Measurements from ENCODE around the gene ARNT2.
"Not testable (repeated sequence)": the region's sequence is repeated elsewhere in the genome, so short reads cannot be mapped to it uniquely, and the experiment has no call there.

Gene ARNT2

DNA sequence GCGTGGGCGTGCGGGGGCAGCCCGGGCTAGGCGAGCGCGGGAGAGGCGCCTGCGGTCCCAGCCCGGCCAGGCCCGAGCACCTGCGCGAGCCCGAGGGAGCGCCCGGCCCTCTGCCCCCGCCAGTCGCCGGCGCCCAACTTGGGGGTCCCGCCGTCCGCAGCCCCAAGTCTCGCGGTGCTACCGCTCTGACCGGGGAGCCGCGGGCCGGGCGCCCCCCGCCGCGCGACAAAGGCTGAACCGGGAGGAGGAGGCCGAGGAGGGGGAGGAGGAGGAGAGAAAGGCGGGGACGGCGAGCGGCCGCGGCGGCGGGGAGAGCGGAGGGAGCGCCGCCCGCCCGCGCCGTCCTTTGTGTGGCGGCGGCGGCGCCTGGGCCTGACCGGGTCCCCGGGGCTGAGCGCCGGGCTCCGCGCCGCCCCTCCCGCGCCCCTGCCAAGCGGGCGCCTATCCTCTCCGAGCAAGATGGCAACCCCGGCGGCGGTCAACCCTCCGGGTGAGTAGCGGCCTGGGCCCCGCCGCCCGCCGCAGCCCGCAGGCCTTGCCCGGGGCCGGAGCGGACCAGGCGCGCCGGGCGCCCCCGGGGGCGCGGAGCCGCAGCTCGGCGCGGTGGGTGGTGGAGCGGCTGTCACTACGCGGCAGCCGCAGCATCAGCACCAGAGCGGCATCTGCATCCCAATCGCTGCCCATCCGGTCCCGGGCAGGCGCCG lies at the start of gene ARNT2:
ARNT2 (plus strand) TSS at position 326 of the 704 bp plus-strand sequence; CDS start at position 460, 134 bp downstream.
- no peak for DNase-seq

DNA sequence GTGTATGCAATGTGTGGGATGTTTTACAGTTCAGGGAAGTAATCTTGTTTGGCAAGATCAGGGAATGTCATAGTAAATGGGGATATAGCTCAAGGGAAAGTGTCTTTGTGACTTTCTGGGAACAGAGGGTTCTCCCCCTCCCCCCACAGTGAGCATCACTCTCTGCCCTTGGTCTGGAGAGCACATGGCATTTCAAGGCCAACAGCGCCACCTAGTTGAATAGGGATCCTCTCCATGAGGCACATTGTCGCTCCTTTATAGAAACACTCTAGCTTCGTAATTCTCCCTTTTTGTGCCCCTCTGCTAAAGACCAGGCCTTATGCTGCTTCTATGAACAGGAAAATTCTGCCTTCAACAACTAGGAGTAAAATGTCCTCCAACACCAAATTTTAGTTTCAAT lies 37.1 kb upstream of the ARNT2 start:
- DNase-seq: no peak

DNA sequence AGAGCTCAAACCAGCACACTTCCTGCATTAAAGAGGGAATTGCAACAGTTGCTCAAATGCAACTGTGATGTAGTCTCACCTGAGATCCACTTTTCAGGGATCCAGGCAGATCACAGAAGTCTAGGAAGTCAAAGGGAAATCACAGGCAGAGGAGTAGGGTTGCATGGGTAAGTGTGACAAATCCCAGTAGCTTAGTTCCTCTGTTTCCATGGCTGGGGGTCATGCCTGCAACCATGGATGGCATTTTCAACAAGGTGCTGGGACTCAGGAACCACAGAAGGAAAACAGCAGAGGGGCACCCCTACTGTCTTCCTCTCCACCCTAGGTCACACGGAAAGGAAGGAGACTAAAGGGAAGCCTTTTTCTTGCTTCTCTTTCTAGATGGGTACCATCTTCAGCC lies 36.5 kb upstream of the ARNT2 start:
- no peak for DNase-seq

DNA sequence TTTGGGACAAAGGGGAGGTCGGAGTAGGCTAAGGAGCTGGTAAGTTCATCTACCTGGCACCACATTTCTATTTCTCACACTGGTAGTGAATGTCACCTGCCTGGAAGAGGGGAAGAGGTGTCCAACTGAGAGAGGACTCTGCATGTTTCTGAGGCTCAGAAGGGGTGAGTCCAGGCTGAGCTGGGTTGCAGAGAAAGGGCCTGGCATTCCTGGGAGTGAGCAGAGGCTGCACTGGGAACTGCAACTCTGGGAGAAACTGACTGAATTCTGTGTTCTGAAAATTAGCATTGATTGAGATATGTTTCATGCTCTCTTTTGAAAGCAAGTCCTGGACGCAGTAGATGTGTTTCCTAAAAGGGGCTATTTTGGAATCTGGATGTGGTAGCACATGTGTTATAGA lies 32.3 kb upstream of the ARNT2 start:
- no peak for DNase-seq

DNA sequence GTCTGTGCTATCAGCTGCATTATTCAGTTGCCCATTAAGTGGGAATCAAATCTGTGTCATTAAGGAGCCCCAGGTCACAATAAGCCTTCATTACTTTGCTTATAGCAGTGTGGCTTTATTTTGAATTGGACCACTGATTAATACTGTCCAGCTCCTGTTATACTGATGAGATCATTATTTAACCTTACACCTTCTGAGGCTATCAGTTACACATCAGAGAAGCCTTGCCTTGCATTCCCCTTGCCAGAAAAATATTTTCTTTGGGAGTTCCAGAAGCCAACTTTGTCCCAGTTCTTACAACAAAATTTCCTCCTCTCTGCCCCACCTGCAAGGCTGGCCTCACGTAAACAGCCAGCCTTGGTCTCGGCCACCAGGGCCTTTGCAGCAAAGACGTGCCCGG lies 29.7 kb upstream of the ARNT2 start:
- DNase-seq: no peak

DNA sequence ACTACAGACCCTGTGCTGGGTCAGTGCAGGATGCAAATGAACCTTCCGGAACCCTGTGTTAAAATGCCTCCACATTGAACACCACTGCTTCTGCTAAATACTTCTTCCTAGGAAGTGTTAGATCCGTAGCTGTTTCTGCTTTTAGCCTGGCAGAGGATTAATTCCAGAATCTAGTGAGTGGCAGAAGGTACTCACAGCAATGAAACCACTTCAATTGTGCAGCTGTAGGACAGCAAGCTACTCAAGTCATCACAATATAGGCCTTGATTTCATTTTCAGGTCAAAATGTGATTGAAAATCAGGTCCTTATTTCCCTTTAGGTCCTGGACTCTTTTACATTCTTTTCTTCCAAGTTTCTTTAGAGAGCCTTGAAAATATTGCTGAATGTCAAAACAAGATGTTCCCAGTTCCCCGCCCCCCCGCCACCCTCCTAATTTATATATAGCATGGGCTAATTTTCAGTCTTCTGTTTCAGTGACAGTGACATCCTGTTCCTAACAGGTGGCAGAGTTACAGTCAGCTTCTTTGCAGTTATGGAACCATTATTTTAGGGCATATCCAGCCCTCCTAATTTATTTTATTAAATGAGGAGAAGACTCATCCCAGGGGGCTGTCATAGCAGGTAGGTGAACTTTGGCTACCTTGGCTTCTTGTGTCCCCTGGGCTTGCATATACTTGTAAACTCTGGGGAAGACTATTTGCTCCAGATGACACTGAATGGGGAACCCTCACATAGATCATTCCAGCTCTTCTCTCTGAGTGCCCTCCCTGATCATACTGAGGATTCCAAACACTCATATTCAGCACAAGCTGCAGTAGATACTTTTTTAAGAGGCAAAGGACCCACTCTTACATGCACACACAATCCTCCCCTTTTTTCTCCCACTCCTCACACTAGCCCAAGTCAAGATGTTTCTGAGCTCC lies 28.0 kb upstream of the ARNT2 start:
- no peak for DNase-seq

DNA sequence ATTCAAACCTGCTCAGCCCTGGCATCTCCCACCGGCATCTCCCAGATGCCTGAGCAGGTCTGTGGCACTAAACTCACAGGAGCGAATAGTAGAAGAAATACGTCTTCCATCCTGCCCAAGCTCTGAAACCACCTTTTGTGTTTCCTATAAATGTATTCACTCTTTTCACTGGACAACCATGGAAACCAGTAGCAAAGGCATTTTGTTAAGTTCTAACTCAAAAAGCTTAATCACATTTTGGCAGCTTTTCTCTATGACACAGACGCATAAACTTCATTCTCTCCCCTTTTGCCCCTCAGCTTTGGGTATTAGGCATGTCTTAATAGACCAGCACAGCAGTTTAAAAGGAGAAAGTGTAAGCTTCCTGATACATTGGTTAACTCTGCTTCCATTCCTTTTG lies 24.5 kb upstream of the ARNT2 start:
- DNase-seq: no peak

DNA sequence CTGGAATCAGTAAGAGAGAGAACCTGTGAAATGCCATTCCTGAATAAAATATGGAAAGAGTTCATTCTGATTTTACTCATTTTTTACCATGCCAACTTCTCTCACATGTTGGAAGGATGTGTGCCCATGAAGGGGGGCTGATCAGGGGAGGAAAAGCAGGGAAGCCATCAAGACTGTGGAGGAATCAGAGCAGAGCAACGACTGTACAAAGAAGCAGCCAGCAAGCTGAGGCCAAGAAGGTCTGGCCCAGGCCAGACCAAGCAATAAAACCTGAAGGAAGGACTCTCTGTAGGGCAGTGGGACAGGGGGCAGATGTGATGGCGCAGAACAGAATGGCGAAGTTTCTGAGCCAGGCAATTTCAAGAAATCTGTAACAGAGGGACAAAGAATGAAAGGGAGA lies 24.0 kb upstream of the ARNT2 start:
- no peak for DNase-seq

DNA sequence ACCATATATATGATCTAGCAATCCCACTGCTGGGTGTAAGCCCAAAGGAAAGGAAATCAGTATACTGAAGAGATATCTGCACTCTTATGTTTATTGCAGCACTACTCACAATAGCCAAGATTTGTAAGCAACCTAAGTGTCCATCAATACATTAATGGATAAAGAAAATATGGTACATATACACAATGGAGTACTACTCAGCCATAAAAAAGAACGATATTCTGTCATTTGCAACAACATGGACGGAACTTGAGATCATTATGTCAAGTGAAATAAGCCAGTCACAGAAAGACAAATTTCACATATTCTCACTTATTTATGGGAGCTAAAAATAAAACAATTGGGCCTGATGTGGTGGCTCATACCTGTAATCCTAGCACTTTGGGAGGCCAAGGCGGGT lies 21.9 kb upstream of the ARNT2 start:
- DNase-seq: no peak

DNA sequence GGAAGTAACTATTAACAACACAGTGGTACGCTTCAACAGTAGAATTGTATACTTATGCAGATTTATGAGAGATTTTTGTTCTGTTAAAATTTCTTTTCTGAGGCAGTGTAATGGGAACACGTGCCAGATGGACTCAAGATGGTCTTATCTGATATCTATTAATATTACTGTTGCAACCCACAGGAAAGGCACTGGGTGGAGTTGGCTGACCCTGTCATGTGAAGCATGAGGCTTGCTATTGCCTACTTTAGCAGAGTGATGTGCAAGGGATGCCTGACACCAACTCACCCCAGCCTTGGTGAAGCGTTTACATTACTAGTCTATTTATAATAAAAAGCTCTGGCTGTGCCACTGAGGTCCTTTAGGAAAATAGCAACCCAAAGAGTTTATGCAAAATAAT lies 19.8 kb upstream of the ARNT2 start:
- no peak for DNase-seq

DNA sequence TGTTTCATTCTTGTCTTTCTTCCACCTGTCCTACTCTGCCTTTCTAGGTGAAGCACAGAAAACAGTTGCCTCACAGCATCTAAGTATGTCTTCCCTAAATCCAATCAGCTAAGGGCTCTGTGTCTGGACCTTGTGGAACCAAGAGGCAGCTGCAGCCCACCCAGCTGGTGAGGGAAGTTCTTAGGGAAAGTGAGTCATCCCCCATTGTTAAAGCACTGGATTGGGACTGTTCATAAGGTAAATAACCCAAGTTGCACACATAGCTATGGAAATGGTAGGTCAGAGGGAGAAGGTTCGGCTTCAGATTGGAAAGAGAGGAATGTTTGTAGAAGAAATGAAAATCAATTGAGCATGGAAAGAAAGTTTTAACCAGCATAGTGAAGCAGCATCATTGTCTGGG lies 18.0 kb upstream of the ARNT2 start:
- DNase-seq: no peak

DNA sequence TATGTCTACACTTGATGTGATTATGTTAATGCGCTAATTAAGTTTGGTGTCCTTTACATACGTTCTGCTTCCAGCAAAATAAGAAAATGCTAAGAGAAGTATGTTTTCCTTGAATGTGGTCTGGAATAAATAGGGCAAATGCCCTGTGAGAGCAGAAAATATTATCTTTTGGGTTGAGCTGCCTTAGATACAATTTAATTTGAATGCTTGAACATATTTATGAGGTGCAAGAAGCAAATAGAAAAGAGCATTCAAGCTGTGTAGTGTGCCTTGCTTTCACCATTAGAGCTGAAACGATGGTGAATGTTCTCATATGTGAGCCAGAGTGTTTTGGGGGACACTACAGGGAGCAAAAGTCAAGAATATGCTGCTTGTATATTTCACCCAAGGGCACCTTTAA lies 15.9 kb upstream of the ARNT2 start:
- DNase-seq: no peak

DNA sequence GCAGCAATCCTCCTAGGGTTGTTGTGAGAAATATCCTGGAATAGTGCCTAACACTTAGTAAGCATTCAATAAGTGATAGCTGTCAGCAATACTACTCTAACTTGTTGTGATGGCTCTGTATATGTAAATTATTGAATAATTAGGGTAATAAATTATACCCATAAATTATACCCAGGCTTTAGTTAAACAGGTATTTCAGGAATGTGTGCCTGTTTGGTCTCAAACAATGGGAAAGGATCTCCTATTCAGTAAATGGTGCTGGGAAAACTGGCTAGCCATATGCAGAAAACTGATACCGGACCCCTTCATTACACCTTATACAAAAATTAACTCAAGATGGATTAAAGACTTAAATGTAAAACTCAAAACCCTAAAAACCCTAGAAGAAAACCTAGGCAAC lies 14.8 kb upstream of the ARNT2 start:
- DNase-seq: no peak

DNA sequence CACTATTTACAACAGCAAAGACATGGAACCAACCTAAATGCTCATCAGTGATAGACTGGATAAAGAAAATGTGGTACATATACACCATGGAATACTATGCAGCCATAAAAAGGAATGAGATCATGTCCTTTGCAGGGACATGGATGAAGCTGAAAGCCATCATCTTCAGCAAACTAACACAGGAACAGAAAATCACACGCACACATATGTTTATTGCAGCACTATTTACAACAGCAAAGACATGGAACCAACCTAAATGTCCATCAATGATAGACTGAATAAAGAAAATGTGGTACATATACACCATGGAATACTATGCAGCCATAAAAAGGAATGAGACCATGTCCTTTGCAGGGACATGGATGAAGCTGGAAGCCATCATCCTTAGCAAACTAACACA lies 13.2 kb upstream of the ARNT2 start:
- DNase-seq: not testable (repeated sequence)

DNA sequence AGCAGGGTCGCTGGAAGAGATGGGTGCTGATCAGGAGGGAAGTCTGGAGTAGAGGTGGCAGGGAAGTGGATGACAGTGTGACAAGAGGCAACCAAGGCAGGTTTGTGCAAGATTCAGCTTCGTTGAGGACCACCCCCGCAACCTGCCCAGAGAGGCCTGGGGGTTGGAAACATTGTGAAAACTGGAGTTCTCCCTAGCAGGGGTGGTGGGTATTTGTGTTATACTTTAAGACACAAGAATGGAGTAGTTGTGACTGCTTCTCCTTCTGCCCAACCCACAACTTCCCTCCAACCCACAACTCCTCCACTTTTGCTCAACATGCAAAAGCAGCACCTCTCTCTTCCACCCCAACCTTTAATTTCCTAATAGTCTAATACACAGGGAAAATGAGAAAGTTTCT lies 8.6 kb upstream of the ARNT2 start:
- no peak for DNase-seq

DNA sequence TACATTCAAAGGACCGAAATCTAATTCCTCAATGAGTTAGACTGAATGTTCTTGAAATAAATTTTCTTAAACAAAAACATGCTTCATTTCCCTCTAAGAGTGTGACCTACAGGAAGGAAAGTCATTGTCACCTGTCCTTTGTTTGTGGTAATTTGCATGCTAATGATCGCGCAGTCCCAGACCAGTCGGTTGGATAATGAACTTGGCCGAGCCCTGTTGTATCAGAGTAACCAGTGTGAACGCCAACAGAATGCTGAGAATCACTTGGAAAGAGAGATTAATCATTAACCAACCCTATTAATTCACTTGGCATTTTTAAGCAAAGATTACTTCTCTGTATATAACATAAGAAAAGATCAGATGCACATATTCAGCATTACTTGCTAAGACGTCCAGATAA lies 8.1 kb upstream of the ARNT2 start:
- no peak for DNase-seq

DNA sequence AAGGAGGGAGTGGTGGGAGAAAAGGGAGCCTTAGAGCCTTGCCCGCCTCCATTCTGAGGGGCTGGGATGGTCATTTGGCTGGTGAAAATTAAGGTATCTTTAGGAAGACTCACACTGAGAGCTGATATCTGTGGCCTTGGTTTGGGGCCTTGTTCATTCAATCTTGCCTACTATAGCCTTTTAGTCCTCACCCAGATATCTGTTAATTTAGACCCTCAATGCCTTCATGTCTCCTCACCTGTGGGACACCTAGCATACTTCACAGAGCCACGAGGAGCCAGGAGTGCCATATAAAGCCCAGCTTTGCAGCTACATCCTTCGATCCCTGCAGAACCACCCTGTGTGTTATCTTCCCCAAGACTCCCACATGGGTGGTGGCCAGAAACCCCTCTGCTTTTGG lies 4.7 kb upstream of the ARNT2 start:
- no peak for DNase-seq

DNA sequence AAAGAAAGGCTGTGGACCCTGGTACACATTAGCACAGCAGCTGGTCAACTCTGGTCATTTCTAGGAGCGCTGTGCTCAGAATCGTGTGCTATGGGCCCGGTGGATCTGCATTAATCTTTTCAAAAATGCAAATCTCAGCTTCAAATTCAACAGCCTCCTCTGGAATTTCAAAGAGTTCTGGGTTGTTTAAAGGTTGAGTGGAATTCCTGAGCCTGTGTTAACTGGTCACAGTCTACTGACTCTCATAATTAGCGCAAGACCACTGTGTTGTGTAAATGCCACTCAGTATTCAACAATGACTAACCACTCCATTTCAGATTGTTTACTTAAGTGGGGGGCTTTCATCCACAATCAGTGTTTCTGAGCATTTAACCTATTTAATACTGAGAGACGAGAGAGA lies 2.7 kb upstream of the ARNT2 start:
- no peak for DNase-seq

DNA sequence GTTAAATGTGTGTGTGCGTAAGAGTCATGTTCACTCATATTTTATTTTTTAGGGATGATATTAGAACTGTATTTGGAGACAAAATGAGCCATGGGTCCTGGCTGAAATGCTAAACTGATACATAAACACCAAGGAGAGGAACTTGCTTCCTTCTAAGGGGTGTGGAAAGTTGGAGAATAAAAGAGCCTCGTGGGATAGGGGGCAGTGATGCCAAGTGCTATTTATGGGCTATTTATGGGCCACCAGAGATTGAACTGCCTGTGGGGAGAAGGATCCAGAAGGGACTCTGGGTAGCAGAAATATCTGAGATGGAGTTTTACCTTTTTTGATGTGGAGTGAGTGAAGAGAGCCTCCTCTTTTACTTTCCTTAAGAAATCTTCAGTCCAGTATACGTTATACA lies 1.8 kb upstream of the ARNT2 start:
- no peak for DNase-seq

DNA sequence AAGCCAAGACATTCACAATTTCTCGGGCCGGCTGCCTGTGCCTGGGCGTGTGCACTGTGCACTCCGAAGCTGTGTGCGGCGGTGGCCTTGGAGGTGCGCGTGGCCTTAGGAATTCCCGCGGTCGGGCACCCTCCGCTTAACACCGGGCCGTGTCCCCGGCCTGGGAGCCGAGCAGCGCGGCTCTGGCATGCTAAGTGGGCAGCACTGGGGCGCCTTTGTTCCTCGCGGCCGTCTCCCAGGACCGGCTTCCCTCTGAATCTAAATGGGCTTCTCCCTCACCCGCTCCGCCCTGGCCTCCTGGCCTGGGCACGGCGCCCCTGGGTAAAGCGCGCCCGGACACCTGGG lies 498 bp upstream of the ARNT2 start:
- DNase-seq: no peak

DNA sequence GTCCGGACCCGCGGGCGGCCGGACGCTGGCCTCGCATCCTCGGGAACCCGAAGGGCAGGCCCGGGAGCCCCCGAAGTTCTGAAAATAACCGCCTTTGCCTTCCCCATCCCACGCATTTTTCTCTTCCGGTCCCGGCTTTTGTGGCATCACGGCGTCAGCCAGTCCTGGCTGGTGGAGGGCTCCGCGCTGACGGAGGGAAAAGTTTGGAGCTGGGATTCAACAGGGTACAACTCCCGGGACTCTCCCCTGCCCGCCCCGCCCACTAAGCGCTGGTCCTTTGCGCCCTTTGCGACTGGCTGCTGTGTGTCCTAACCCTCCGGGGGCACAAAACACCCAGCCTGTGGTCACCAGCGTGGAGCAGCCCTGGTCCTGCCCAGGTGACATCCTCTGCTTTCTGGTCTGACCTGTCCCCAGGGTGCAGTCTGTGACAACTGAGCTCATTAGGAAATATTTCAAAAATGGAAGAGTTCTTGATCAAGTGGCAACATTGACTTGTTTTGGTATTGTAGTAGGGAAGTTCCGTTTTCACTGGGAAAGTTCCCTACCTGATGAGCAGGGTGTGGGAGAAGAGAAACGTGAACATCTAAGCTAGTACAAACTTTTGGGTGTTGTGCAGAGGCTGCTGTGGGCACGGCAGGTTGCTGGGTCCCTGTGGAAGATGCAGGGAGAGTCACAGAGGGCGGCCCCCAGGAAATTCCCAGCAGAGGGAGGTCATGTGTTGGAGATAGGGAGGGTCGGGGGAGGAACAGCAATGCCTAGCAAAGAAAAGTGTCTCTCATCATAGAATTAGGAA lies 775 bp downstream of the ARNT2 start:
- DNase-seq: no peak

DNA sequence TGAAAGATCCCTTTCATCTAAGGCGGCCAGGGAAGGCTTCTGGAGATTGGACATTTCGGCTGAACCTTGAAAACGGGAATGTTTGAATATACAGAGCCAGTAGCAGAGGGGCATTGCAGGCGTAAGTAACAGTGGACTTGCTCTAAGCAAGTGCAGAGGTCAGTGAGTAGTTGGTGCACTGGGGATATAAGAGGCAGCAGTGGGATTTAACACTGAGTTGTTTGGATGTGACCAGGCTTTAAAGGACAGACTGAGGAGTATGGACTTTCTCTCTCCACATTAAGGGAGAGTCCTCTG lies 1.3 kb downstream of the ARNT2 start:
- no peak for DNase-seq

DNA sequence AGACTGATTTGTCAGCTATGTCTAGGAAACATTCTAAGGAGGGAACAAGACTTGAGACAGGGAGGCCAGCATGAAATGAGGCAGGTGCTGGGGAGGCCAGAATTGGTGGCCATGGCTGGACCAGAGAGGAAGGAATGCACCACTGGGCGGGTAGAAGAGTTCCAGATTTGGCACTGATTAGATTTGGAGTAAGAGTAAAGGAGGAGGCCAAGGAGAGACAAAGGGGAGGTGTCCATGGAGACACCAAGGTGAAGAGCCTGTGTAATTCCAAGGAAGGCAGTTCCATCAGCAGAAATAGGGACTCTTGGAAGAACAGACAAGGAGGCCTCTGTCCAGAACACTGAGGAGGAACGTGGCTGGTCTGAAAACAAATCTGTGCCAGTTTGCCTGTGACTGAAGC lies 1.8 kb downstream of the ARNT2 start:
- DNase-seq: no peak

DNA sequence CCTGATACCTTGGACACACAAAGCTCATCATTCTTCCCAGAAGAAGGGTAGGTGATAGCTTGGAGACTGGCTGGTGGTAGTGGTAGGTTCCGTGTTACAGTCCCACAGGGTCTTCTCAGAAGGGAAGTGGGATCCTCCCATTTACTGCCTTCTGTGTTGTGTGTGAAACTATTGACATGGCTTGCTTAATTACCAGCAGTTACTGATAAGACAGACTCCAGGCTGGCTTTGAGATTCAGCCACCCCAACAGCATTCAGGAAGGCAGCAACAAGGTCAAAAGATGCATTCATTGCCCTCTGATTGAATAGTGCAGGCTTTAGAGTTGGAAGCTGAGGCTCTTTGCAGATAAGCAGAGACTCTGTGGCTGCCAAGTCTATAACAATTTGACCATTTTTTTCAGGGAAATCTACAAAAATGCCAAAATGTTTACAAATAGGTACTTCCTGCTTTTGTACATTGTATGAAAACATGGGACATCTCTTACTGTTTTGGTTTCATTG lies 7.7 kb downstream of the ARNT2 start:
- no peak for DNase-seq

Measured in DMS79 (cell line).